Esophagus muscularis mucosa (tissue), 4 donors: ENCODE measurements around the gene WDFY3. TPM values are rescaled to one million over a fixed set of nuclear protein-coding genes. Genes with fewer than 3 reads are reported as not detected.

ENCODE experiments used
- DNase-seq: peaks from one replicate; pipeline ENCODE4 v3.0.0-alpha.2; 2017; ENCODE audit errors: extremely low spot score
- H3K27ac ChIP-seq, 4 donors: fragments of 200-600 bp; sonication (generic); replicated peaks in 1 of 4; 1 replicate in 3 of 4; 2 replicates in 1 of 4; pipeline ENCODE4 v1.5.1; 2016 to 2019; ENCODE audit warnings: mild to moderate bottlenecking in 1 of 4
- H3K27me3 ChIP-seq, 4 donors: fragments of 200-600 bp; sonication (generic); one replicate each; pipeline versions ENCODE4 v1.5.1 to v1.6.0; 2016 to 2019
- H3K36me3 ChIP-seq, 4 donors: fragments of 200-600 bp; sonication (generic); one replicate each; pipeline ENCODE4 v1.5.1; 2016 to 2019
- H3K4me1 ChIP-seq, 4 donors: fragments of 200-600 bp; sonication (generic); one replicate each; pipeline ENCODE4 v1.5.1; 2016 to 2019
- H3K4me3 ChIP-seq, 4 donors: fragments of 200-600 bp; sonication (generic); 1 replicate in 2 of 4; 2 replicates in 2 of 4; pipeline ENCODE4 v1.5.1; 2016 to 2019; ENCODE audit warnings: mild to moderate bottlenecking in 4 of 4, moderate library complexity in 1 of 4
- H3K9me3 ChIP-seq, 4 donors: fragments of 200-600 bp; sonication (generic); 1 replicate in 3 of 4; 2 replicates in 1 of 4; pipeline ENCODE4 v1.5.1; 2016 to 2019
- CTCF ChIP-seq, 3 experiments: fragments of 200-600 bp in 2 of 3; fragments of 450-650 bp in 1 of 3; sonication (generic) in 2 of 3; IDR thresholded peaks; one replicate each; pipeline ENCODE4 v1.5.1; 2017 to 2019; ENCODE audit warnings: antibody characterized with exemption in 3 of 3, mild to moderate bottlenecking in 2 of 3, moderate library complexity in 1 of 3
- EP300 ChIP-seq: sonication (generic); formaldehyde crosslinking; IDR thresholded peaks from one replicate; pipeline ENCODE4 v1.6.1; 2017; ENCODE audit warnings: antibody characterized with exemption
- POLR2A ChIP-seq: fragments of 450-650 bp; IDR thresholded peaks from one replicate; pipeline ENCODE4 v1.6.1; 2017; ENCODE audit warnings: antibody characterized with exemption, moderate library complexity, mild to moderate bottlenecking, low read depth
- POLR2AphosphoS5 ChIP-seq, 2 donors: sonication (generic); formaldehyde crosslinking; IDR thresholded peaks; one replicate each; pipeline ENCODE4 v1.6.1; 2017; ENCODE audit warnings: antibody characterized with exemption in 2 of 2
- WGBS: methylation state at CpG from one replicate; pipeline ENCODE4 v1.1.5; 2018; 5-methylcytosine and 5-hydroxymethylcytosine counted together
- intact Hi-C: fragments of 100-400 bp; cut with DNase I; formaldehyde crosslinking; loops from one replicate; pipeline ENCODE4 v1.15.1; 2023
- total RNA-seq, 4 donors: library from RNA; depleted of rRNA; stranded (reverse); fragments of >200 nt; gene quantifications; one replicate each; pipeline versions ENCODE4 v1.1.0 to v1.2.1, GENCODE V29; 2016

The WDFY3 gene
- total RNA-seq = 100 to 1,000 TPM in 2 of 4 donors, 10 to 100 TPM in 2; 73.1 to 103 (median 100.0) TPM

- under 1% methylated on average over 46 of the region's 58 CpGs for WGBS
- intact Hi-C loops = no loop called here
- TF ChIP-seq POLR2A = peak; percentile 28
- peak; percentile 76 to 79 for TF ChIP-seq POLR2AphosphoS5 (IDR thresholded peaks at IDR 0.05)
- TF ChIP-seq EP300 = no peak
- DNase-seq = peak; percentile 94
- H3K4me3 ChIP-seq = peak within 1 kb of the TSS; percentile 77 to 94 (median 92)
- H3K9me3 ChIP-seq = no peaks in the 10 kb centered on the region
- H3K36me3 ChIP-seq = no peaks in the 10 kb centered on the region
- H3K27me3 ChIP-seq = no peaks in the 10 kb centered on the region
- peak within 1 kb of the TSS; percentile 89 to 96 (median 94) for H3K27ac ChIP-seq
- peaks cover 14 to 43% (median 37%) of the 10 kb centered on the region in 4 donors for H3K4me1 ChIP-seq
These were observed at the start of gene WDFY3 for GRCh38 chr4:84966382-84967242. TSS of gene WDFY3 (minus strand) at chr4:84966690. CDS start at chr4:84860591, 106,099 bp downstream.

GRCh38 chr4:85005865-85006377 is 39.4 kb upstream of the WDFY3 start:
- H3K27me3 ChIP-seq = no peaks in the 10 kb centered on the region
- intact Hi-C loops = no loop called here
- no peaks in the 10 kb centered on the region for H3K9me3 ChIP-seq
- DNase-seq = no peak
- H3K4me1 ChIP-seq = no peaks in the 10 kb centered on the region
- no peak overlapping the region for H3K27ac ChIP-seq
- H3K36me3 ChIP-seq = peaks cover 0 to 3% (median 0%) of the 10 kb centered on the region in 4 donors
- H3K4me3 ChIP-seq = no peak overlapping the region
- TF ChIP-seq POLR2AphosphoS5 (IDR thresholded peaks at IDR 0.05) = no peak
- no peak for TF ChIP-seq CTCF (IDR thresholded peaks at IDR 0.05)
- no peak for TF ChIP-seq POLR2A
- TF ChIP-seq EP300 = no peak
- WGBS = 76% methylated on average over 2 of the region's 2 CpGs

- Histone ChIP-seq H3K4me1 (peaks cover 0 to 3% (median 0%) of the 10 kb centered on the region in 4 donors), H3K27me3 (no peaks in the 10 kb centered on the region), H3K27ac (no peak overlapping the region), H3K9me3 (no peaks in the 10 kb centered on the region), H3K36me3 (no peaks in the 10 kb centered on the region), H3K4me3 (no peak overlapping the region)
- 89% methylated on average over 3 of the region's 3 CpGs for WGBS
- no peak for TF ChIP-seq POLR2AphosphoS5 (IDR thresholded peaks at IDR 0.05)
- no peak for TF ChIP-seq POLR2A
- no peak for TF ChIP-seq CTCF (IDR thresholded peaks at IDR 0.05)
- TF ChIP-seq EP300 = no peak
- no peak for DNase-seq
- intact Hi-C loops = no loop called here
These were observed 33.9 kb upstream of the WDFY3 start for GRCh38 chr4:85000343-85000742.

GRCh38 chr4:84995386-84995785 is 28.9 kb upstream of the WDFY3 start:
- intact Hi-C loops = no loop called here
- no peak for DNase-seq
- 92% methylated on average over 3 of the region's 3 CpGs for WGBS

More at GRCh38 chr4:84995386-84995785, 28.9 kb upstream of the WDFY3 start:
- Histone ChIP-seq H3K27me3 (no peaks in the 10 kb centered on the region), H3K4me1 (peaks cover 0 to 11% (median 6%) of the 10 kb centered on the region in 4 donors), H3K4me3 (no peak overlapping the region), H3K36me3 (no peaks in the 10 kb centered on the region), H3K9me3 (peaks cover 0 to 4% (median 0%) of the 10 kb centered on the region in 4 donors), H3K27ac (no peak overlapping the region)
- TF ChIP-seq POLR2AphosphoS5 (IDR thresholded peaks at IDR 0.05) (no peak), EP300 (no peak), CTCF (IDR thresholded peaks at IDR 0.05) (no peak), POLR2A (no peak)
